Epithelial cell of esophagus (primary cell): ENCODE results near the gene RAI1.
A peak's percentile ranks its signal among the peaks of the same experiment; 100 is the strongest.

Experiments
- DNase-seq: peaks from one replicate; pipeline ENCODE4 v3.0.0; 2010; ENCODE audit warnings: low read depth
- H3K4me3 ChIP-seq: 2 replicates; pipeline ENCODE4 v1.5.1; 2011; ENCODE audit warnings: mild to moderate bottlenecking, low read length, control low read depth
- CTCF ChIP-seq: IDR thresholded peaks from 2 replicates; pipeline ENCODE4 v1.5.1; 2011; ENCODE audit warnings: low read depth, mild to moderate bottlenecking, low read length, control low read depth, inconsistent platforms; ENCODE audit not compliant: insufficient read depth; ENCODE audit errors: missing control alignments

The RAI1 gene

GRCh38 chr17:17730250-17730935, 49.1 kb downstream of the RAI1 start:
- no peak for TF ChIP-seq CTCF
- no peak overlapping the region for H3K4me3 ChIP-seq
- no peak for DNase-seq

GRCh38 chr17:17732444-17732843, 51.2 kb downstream of the RAI1 start:
- no peak overlapping the region for H3K4me3 ChIP-seq
- no peak for DNase-seq
- TF ChIP-seq CTCF = no peak

- no peak for TF ChIP-seq CTCF
- DNase-seq = peak; percentile 31
- no peak overlapping the region for H3K4me3 ChIP-seq
Observed at GRCh38 chr17:17732892-17733670, 51.8 kb downstream of the RAI1 start.

GRCh38 chr17:17736205-17737183, 55.2 kb downstream of the RAI1 start:
- DNase-seq = no peak
- H3K4me3 ChIP-seq = no peak overlapping the region
- no peak for TF ChIP-seq CTCF

- no peak for TF ChIP-seq CTCF
- peak; percentile 66 for DNase-seq
- H3K4me3 ChIP-seq = no peak overlapping the region
Observed at GRCh38 chr17:17737961-17738894, 57.0 kb downstream of the RAI1 start.

GRCh38 chr17:17738901-17739300, 57.6 kb downstream of the RAI1 start:
- peak overlapping the region; percentile 25 for H3K4me3 ChIP-seq
- TF ChIP-seq CTCF = no peak
- DNase-seq = peak; percentile 85
